NOMO-1 treated with dmso at 0.1 percent for 144 hours (cell line): ENCODE results near the gene NR0B2.
"Not testable (repeated sequence)": the region's sequence is repeated elsewhere in the genome, so short reads cannot be mapped to it uniquely, and the experiment has no call there.

Experiments used
- DNase-seq: peaks from one replicate; lab custom pipeline; 2025; ENCODE audit not compliant: unreplicated experiment; lab: John Stamatoyannopoulos, UW

Gene NR0B2

GRCh38 chr1:26913754-26914619 is at the start of gene NR0B2:
TSS of gene NR0B2 (minus strand) at chr1:26913975. CDS start at chr1:26913940, 35 bp downstream.
- DNase-seq: no peak

GRCh38 chr1:26961826-26962225 is 48.1 kb upstream of the NR0B2 start:
- no peak for DNase-seq

GRCh38 chr1:26960625-26960966 is 46.8 kb upstream of the NR0B2 start:
- no peak for DNase-seq

- no peak for DNase-seq
Observed at GRCh38 chr1:26959722-26960624, 46.2 kb upstream of the NR0B2 start, which contains the start of gene KDF1. TSS of gene KDF1 (minus strand) at chr1:26960468. CDS start at chr1:26952380, 8,088 bp downstream.

- DNase-seq: no peak
Observed at GRCh38 chr1:26959270-26959669, 45.5 kb upstream of the NR0B2 start.

GRCh38 chr1:26957306-26957705 is 43.5 kb upstream of the NR0B2 start:
- DNase-seq: no peak

- DNase-seq: no peak
Observed at GRCh38 chr1:26956321-26956720, 42.5 kb upstream of the NR0B2 start.

- no peak for DNase-seq
Observed at GRCh38 chr1:26953374-26953773, 39.6 kb upstream of the NR0B2 start.

- no peak for DNase-seq
Observed at GRCh38 chr1:26951821-26952497, 38.2 kb upstream of the NR0B2 start.

- DNase-seq: no peak
Observed at GRCh38 chr1:26951216-26951615, 37.4 kb upstream of the NR0B2 start.

- no peak for DNase-seq
Observed at GRCh38 chr1:26950602-26951001, 36.8 kb upstream of the NR0B2 start.

- DNase-seq: no peak
Observed at GRCh38 chr1:26949926-26950319, 36.1 kb upstream of the NR0B2 start.

- DNase-seq: no peak
Observed at GRCh38 chr1:26949266-26949925, 35.6 kb upstream of the NR0B2 start.

- not testable (repeated sequence) for DNase-seq
Observed at GRCh38 chr1:26948725-26949057, 34.9 kb upstream of the NR0B2 start.

- DNase-seq: no peak
Observed at GRCh38 chr1:26946270-26946669, 32.5 kb upstream of the NR0B2 start.

- no peak for DNase-seq
Observed at GRCh38 chr1:26945728-26946127, 32.0 kb upstream of the NR0B2 start.

- no peak for DNase-seq
Observed at GRCh38 chr1:26945138-26945537, 31.4 kb upstream of the NR0B2 start.

GRCh38 chr1:26942656-26943055 is 28.9 kb upstream of the NR0B2 start:
- no peak for DNase-seq

GRCh38 chr1:26941311-26941710 is 27.5 kb upstream of the NR0B2 start:
- DNase-seq: no peak

- no peak for DNase-seq
Observed at GRCh38 chr1:26938659-26939025, 24.9 kb upstream of the NR0B2 start.
